GM12873 (cell line): ENCODE results near the gene RALGAPA2.

ENCODE experiments used
- CTCF ChIP-seq: IDR thresholded peaks from 2 replicates; pipeline ENCODE4 v1.5.1; 2012; ENCODE audit warnings: low read depth, mild to moderate bottlenecking, moderate library complexity, low read length, control low read depth; ENCODE audit not compliant: insufficient read depth; ENCODE audit errors: missing control alignments

RALGAPA2 gene

GRCh38 chr20:20343932-20344331 is 368.5 kb downstream of the RALGAPA2 start:
- TF ChIP-seq CTCF, result no peak
